TTC549 (cell line): ENCODE data around the gene HHAT.

ENCODE experiments used
- FAIRE-seq: peaks from 2 replicates; lab custom pipeline; 2012; peaks lifted over from hg19 to GRCh38; lab: Jason Lieb, UNC

Gene HHAT

DNA sequence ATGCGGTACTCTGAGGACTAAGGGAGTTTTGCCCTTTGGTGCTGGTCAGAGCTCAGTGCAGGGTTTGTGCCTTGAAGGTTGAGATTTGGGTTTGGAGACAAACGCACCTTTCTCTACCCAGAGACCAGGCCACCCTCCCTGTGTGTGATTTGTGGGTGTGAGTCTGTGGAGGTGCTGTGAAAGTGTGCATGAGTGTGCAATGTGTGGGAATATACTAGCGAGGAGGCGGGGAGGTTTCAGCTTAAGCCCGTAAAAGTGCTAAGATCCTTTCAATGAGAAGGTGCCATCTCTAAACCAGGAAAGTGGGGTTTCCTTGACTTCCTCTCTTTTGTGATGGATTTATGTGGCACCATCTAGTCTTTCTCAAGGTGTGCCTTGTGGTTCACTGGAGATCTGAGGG is 225.7 kb downstream of the HHAT start:
- FAIRE-seq, result no peak

DNA sequence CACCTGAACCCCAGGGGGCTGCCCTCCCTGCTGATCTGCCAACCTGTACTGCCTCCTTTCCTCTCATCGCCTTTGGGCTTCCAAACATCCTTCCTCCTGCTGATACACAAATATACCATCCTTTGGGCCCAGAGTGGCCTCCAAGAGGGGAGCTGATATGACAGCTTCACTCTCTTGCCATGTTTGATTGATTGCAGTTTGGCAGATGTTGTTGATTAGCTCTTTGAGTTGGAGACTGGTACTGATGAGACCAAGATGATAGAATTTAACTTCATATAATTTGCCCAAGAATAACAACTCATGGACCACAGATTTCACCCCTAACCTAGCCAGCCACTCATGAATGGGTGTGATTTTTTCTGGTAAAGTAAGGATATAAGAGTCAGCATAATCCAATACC is 227.8 kb downstream of the HHAT start:
- FAIRE-seq, result no peak

DNA sequence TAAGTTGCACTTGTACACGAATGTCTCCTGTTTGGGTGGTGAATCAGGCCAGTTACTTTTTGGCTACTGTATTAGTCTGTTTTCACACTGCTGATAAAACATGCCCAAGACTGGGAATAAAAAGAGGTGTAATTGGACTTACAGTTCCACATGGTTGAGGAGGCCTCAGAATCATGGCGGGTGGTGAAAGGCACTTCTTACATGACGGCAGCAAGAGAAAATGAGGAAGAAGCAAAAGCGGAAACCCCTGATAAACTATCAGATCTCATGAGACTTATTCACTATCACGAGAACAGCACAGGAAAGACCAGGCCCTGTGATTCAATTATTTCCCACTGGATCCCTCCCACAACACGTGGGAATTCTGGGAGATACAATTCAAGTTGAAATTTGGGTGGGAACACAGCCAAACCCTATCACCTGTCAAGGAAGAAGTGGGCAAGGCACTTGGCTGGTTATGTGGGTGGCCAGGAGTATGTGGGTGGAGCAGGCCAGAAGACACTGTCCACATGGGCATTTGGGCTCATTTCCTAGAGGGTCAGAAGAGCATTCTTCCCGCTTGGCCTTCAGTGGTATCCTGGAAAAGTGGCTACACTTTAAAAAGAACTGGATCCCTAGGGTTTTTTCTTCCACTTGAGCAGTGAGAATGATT is 228.8 kb downstream of the HHAT start:
- no peak for FAIRE-seq

DNA sequence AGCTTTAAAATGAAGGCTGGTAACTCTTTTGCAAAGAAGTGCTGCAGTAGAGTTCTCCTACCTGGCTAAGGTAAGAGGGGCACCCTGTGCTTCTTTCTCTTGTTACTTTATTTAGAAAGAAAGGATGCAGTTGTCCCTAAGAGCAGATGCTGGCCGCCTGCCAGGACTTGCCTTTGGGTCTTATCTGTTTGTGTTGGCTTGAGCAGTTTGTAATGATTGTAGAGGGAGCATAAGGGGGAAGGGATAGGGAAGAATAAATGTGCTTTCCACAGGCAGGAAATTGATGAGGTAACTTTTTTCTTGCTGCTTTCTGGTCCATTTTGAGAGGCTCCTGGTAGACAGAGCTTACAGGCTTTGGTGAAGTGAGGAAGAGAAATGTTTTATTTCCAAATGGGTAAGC is 229.6 kb downstream of the HHAT start:
- FAIRE-seq, result no peak

DNA sequence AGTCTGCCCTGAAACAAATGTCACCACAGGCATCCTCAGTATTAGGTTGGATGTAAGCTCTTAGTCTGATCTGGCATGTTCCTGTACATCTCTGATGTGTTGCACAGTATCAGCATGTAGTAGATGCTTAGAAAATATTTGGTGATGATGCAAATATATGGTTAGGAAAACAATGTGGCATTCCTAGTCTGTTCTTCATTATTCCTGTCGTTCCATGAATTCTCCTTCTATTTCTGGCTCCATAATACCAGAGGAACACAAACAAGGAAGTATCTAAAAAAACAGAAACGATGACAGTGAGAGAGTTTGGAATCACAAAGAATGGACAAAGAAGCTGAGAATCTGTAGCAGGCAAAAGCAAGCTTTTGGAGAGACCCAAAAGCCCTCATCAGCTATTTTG is 236.6 kb downstream of the HHAT start:
- no peak for FAIRE-seq

DNA sequence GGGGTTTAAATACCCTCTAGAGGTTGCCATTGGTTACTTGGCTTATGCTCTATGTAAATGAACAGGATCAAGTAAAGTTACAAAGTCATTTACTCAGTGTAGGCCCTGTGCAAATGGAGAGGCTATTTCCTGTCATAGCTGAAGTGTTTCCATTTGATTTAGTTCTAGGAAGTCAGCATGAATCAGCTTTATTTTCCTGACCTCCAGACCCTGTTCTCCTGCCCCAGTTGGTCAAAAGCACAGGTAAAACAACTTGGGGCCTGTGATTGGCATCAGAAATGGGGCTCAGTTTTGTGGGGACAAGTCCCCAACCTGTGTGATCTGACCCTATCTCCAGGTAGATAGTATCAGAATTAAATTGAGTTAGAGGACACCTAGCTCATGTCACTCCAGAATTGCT is 239.9 kb downstream of the HHAT start:
- FAIRE-seq, result no peak

DNA sequence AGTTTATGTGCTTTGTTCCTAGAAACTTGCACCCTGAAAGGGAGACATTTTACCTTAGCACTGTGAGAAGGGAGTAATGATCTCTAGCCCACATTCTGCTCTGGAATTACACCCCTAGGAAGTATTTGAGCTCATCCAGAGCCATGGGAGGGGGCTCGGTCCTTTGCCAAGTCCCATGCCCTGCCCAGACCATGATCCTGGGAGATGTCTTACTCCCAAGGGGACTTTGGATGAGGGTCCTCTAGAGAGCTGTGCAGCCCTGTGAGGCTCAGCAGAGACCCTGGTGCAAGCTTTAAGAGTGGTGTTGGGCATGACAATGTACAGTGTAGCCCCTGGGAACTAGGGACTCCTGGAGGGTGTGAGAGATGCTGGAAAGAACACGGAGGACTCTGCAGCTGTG is 241.4 kb downstream of the HHAT start:
- FAIRE-seq, result no peak

DNA sequence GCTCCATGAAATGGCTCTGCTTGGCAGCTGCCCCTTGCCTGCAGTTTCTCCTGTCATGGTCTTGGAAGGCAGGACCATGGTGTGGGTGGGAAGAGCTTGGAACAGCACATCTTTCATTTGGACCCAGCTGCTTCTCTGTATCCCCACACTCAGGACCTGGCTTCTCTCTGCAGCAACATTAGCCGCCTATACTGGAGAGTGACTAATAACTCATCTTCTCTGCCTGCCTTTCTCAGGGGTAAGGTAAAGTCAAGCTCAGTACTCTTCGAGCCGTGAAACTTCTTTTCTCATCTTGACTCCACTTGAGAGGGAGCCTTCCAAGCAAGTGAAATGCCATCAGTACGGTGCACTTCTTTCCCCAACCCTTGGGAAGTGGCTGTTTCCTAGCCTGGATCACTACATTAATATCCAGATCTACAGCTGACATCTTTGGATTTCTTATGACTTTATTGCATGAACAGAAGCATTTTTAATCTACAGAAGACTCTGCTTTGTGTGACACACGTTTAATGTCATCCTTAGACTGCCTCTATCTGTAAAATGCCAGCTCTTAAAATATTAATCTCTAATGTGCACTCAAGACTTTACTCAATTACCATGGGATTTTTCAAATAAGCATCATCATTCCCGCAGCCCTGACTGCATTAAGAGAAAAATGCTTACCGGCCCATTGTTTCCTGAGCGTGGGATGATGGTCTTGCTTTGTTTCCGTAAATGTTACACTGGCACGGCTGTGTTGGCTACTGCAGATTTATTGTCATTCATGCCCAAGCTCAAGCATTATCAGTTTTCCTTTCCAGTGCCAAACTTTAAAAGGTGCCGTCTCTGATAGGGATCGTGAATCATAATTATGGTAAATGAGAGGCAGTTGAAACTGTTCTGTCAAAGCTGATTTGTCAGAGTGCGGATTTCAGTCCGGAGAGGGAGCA is 242.9 kb downstream of the HHAT start:
- FAIRE-seq, result no peak

DNA sequence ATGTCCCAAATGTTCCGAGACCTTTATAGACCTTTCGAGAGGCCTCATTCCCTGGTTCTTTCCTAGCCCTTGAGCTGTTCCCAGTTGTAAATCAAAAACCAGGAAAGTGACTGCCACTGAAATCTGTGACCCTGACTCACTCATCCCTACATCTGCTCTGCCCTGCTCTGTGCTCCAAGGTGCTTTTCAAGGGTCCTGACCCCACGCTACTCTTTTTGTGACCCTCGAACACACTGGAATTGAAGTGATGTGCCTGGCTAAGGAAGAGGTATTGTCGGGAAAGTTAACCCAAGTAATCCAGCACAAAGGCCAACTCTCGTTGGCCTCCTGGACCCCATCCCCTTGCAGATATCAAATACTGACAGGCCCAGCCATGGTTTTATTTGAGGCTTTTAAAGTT is 244.4 kb downstream of the HHAT start:
- no peak for FAIRE-seq

DNA sequence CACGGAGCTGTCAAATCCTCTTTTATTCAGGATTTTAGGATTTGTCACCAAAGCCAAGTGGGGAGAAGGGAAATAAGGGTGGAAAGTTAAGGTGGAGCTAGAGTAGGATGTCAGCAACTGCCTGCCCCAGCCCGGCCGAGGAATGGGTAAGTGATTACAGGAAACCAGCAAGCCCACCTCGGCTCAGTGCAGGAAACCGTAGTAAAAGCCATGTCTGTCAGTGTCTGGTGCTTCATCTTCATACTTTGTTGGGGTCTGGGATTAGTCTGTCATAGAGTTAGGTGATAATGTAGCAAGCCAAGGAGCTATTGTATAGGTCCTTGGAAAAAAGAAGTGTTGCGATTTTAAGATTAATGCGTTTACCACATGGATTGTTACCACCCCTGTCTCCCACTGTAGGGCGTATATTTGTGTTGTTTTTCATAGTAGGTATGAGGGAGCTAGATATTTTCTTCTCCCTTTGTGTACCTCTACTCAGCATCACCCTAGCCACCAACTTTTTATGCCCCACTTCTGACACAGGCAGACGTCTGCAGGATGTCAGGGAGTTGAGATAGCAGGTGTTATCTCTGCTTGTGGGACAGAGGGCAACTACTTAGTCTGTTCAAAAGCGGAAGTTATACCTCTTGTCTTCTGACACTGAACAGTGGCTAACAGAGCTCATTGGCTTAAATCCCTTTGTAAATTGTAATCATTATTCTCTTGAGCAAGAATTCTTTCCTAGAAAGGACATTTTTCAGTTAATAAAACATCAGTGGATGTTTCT is 253.7 kb downstream of the HHAT start:
- no peak for FAIRE-seq

DNA sequence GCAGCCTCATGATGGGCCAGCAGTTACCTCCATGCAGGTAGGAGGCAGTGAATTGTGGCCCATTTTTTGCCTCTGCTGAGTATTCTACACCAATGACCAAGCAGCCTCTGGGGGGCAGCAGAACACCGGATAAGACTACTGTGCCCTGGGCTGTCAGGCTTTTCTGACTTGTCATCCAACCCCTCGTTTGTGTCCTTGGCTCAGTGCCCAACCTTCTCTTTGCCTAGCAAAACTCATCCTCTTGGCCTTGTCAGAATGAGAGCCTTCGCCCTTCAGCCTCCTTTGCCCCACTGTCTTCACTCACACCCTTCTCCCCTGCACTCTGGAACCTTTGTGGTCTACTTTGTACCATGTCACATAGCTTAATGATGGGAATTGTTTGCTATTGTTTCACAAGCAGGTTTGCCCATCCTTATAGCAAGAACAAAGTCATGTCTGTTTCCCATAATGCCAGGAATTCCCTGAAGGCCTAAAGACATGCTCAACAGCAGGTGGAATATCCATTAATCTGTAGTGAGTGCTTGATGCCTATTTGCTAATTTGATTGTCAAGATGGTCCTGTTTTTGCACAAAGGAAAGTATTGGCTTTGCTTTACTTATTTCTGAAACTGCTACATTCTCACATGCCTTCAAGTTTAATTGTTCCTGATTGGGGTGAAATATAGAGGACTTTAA is 255.9 kb downstream of the HHAT start:
- FAIRE-seq, result no peak

DNA sequence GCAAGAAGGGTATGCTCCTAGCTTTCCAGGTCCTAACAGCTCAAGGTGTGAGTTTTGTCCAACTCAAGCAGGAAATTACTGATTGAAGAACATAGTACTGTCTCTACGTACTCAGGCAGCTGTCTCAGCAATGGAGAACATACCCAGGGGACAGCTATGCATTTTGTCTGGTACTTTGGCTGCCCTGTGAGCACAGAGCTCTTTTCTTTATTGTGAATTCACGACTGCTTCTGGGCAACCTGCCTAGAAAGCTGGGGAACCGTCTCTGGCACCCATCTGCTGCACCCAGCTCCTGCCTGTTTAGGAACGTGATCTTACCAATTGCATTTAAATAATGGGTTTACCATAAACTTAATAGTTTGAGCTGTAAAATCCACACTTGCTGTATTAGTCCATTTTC is 258.1 kb downstream of the HHAT start:
- FAIRE-seq, result no peak

DNA sequence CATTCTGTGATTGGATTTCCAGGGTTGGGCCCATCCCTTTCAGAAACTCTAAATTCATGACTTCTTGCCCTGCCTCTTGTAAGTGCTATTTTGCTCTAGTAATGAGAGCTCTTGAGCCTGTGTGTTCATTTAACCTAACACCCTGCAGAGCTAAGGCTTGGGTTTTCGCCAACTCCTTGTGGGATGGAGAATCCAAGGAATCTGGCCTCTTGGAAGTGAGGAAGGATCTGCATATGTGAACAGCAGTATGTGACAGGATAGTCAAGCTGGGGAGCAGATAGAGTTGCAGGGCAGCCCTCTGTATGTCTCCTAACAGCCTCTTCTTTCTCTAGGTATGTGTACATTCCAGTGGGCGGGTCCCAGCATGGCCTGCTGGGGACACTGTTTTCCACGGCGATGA is 258.9 kb downstream of the HHAT start:
- no peak for FAIRE-seq

DNA sequence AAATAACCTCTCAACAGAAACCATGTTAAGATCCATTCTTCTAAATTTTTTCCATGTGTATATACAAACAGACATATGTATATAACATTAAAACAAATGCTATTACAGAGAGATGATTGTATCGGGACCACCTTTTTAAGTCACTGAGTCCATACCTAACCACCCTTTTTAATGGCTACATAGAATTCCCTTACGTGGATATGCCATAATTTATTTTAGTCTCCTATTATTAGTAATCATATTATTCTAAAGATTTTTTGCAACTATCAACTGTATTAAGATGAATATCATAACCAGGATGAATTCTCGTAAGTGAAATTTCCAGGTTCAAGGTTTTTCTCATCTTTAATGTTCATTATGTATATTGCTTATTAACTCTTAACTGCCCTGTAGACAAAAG is 259.7 kb downstream of the HHAT start:
- FAIRE-seq, result no peak

DNA sequence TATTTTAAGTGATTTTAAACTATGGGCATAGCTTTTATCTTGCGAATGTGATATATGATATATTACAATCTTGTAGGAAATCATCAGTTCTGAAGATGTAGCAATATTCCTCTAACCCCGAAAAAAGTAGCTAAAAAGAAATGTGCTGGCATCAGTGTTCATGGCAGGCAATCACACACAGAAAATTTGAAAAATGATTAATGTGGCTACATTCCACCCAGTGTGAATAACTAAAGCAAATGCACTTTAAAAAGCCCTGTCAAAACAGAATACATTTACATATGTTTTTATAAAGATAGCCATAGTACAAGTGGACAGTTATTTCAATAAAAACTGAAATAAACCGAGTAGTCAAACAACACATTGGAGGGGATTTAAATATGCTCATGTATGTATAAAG is 260.2 kb downstream of the HHAT start:
- no peak for FAIRE-seq

DNA sequence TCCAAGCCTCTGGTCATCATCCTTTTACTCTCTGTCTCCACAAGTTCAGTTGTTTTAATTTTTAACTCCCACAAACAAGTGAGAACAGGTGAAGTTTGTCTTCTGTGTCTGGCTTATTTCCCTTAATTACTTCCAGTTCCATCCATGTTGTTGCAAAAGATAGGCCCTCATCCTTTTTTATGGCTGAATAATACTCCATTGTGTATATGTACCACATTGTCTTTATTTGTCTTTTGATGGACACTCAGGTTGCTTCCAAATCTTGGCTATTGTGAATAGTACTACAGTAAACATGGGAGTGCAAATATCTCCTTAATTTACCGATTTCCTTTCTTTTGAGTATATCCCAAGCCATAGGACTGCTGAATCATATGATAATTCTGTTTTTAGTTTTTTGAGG is 262.5 kb downstream of the HHAT start:
- FAIRE-seq, result no peak

DNA sequence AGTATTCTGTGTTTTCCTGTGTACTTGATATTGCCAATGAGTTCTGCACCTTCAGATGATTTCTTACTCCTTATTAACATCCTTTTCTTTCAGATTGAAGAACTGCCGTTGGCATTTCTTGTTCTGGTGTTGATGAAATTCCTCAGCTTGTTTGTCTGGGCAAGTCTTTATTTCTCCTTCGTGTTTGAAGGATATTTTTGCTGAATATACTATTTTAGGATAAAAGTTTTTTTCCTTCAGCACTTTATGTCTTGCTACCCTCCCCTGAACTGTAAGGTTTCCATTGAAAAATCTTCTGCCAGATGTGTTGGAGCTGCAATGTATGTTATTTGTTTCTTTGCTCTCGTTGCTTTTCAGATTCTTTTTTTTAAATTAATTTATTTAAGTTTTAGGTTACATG is 265.9 kb downstream of the HHAT start:
- FAIRE-seq, result no peak

DNA sequence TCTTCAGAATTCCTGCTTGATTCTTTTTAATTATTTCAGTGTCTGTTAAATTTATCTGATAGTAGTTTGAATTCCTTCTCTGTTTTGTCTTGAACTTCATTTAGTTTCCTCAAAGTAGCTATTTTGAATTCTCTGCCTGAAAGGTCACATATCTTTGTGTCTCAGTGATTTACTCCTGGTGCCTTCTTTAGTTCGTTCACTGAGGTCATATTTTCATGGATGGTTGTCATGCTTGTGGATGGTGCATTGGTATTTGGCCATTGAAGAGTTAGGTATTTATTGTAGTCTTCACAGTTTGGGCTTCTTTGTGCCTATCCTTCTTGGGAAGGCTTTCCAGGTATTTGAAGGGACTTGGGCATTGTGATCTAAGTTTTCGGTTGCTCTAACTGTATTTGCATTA is 267.9 kb downstream of the HHAT start:
- no peak for FAIRE-seq

DNA sequence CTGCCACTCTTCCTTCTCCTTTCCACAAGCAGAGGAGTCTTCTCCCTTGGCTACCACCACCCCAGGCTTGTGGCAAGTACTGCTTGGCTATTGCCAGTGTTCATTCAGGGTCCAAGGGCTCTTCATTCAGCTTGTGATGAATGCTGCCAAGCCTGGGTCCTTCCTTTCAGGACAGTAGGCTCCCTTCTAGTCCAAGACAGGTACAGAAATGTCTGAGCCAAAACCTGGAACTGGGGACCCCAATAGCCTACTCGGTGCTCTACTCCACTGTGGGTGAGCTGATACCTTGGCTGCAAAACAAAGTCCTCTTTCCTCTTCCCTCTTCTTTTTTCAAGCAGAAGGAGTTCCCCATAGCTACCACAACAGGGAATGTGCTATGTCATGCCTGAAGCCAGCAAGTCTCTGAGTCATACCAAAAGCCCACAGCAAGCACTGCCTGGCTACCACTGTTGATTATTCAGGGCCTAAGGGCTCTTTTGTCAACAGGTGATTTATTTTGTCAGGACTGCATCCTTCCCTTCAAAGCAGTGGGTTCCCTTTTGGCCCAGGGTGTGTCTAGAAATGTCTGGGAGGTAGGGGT is 268.9 kb downstream of the HHAT start:
- no peak for FAIRE-seq

DNA sequence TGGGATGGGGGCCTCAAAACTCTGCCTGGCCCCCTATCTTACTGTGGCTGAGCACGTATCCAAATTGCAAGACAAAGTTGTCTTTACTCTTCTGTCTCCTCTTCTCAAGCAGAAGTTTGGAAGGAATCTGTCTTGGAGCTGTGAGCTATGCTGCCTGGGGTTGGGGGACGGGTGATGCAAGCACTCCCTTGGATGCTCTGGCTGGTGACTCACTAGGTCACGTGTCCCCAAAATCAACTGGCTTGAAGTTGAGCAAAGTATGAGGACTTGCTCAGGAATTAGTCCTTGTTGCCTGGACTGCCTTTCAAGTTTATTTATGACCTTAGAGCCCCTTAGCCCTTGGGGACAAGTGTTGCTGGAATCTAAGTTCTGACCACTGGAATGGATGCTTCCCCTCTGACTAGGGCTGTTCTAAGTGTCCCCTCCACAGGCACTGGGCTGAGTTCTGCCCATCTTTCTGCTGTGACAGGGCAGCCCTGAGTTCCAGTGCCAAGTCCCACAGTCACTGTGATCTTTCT is 269.5 kb downstream of the HHAT start:
- no peak for FAIRE-seq

DNA sequence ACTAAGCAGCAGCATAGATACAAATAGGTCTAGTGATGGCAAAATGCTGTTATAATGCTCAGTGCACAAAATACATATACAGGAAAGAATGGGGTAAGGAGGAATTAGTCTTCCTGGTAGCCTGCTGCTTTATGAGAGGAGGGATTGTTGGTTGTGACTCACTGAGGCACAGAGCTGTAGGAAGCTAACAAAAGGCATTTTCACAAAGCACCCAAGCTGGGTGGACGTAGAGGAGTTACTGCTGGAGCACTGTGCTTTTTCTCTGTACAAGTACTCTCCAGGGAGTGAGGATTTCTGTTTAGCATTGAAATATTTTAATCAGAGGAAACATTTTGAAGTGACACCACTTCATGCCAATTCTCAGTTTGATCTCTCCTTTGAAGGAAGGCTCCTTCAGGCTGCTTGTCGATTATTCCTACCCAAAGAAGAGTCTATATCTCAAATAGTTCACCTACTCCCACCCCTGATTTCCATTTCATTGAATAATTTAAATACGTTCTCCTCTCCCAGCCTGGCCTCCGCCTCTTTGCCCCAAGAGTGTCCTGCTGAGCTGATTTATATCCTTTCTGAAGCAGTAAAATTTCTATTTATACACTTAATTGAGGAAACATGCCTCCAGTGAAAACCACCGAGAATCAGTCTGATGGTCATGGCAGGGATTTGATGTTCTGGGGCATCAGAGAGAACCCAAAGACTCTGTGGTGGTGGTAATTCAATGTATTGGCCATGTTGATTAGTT is 271.9 kb downstream of the HHAT start:
- FAIRE-seq, result no peak
